Stimulated activated naive CD8-positive, alpha-beta T cell treated with anti-CD3 and anti-CD28 coated beads, Interleukin-15, Interleukin-2, amounts not matched to agents 100 U/mL and 50 U/mL, for 24 hours (primary cell): ENCODE data around the gene RPTOR.

Source experiments
- ATAC-seq: fragments of 150-1000 bp; cut with Tn5 transposase; one replicate; pipeline ENCODE4 v1.10.0; 2021
- DNase-seq: peaks from one replicate; pipeline ENCODE4 v3.0.0; 2021

RPTOR gene

DNA sequence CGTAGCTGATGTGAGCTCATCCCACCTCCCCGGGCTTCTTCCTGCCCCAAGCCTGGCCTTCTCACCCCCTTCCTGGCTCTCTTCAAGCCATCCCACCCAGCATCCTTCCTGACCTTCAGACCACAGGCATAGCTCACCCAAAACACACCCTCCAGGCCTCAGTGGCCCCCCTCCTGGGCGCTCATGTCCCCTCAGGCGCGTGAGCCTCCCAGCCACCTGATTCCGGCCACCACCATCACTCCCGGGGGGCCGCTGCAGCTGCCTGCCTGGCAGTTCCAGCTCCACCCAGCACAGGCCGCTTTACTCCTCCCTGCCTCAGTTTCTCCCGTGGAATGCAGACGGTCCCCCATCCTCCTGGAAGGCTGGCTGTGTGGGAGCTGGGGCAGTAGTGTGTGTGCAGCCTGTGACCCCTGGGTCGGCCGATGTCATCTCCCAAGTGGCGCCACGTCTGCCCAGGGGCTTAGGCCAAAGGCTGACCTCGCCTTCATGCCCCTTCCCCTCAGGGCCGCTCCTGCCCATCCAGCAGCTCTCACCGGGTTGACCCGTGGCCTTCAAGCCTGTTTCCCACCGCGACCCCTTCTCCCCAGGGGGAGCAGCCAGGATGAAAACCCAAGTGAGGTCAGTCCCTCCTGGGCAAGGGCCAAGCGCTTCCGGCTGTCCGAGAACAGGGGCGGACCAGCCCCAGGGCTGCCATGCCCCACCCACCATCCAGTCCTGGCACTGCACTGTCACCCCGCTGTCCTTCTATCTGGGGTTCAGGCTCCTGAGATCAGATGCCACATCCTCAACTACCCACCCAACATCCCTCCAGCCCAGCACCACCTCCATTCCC lies 435.1 kb downstream of the RPTOR start:
- DNase-seq: no peak
- ATAC-seq: no peak

DNA sequence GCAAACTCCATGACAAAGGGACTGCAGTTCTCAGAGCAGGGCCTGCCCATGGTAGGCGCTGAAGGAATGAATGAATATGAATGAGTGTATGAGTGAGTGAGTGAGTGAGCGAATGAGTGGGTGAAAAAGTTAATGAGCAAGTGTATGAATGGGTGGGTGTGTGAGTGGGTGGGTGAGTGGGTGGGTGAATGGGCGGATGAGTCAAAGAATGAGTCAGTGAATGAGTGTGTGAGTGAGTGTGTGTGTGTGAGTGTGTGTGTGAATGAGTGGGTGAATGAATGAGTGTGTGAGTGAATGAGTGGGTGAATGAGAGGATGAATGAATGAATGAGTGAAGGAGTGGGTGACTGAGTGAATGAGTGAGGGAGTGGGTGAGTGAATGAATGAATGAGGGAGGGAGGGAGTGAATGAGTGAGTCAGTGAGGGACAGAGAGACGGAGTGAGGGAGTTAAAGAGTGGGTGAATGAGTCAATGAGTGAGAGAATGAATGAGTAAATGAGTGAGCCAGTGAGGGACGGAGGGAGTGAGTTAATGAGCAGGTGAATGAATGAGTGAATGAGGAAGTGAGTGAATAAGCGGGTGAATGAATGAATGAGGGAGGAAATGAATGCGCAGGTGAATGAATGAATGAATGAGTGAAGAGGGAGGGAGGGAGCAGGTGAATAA lies 435.9 kb downstream of the RPTOR start:
- ATAC-seq (peak; percentile 71), DNase-seq (no peak)

DNA sequence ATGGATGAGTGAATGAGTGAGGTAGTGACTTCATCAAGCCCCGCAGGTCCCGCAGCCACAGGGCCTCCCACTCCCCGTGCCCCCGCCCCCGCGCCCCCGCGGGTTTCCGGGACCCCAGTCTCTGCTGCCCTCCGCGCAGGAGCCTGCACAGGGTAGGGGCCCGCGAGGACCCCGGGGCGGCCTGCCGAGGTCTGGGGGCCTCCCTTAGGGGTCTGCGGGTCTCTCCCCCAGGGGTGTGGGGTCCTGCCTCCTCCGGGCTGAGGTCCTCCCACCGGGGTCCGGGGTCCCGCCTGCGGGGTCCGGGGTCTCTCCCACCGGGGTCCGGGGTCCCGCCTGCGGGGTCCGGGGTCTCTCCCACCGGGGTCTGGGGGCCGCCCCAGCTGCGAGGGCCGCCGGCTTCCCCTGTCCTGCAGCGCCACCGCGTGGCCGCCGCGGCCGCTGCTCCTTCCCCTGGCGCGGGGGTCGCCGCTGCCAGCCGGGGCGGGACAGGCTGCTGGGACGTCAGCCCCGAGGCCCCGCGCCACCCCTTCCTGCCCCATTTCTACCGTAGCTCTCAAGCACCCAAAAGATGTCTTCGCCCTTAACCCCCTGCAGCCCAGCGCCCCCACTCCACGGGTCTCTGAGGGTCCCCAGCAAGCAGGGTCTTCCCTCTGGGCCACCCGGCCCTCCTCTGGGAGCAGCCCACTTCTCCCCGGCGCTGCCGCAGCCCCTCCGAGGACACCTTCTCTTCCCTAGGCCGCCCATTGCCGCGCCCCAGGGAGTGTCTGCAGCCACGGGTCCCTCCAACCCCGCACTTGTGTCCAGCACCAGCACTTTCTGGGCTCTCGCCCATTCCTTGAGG lies 436.6 kb downstream of the RPTOR start:
- ATAC-seq (peak; percentile 62), DNase-seq (peak; percentile 68)

DNA sequence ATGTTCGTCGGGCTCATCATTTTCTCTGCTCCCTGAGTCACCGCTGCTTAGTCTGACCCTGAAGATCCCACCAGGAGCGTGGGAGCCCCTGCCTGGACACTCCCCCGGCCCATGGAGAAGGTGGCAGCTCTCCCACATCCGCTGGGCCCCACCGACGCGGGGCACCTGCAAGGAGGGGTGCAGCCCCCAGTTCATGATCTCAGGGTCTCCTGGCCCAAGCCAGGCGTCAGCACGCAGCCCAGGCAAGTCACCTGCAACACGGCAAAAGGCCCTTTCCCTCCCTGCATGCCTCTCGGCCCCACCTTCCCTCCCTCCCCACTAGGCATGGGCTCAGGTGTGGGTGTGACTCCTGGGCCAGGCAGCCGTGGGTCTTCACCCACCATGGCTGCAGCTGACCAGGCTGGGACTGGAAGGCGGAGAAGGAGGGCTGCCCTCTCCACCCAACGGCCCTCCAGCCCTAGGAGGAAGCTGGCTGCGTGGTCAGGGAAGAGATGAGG lies 437.3 kb downstream of the RPTOR start:
- ATAC-seq: no peak
- no peak for DNase-seq

DNA sequence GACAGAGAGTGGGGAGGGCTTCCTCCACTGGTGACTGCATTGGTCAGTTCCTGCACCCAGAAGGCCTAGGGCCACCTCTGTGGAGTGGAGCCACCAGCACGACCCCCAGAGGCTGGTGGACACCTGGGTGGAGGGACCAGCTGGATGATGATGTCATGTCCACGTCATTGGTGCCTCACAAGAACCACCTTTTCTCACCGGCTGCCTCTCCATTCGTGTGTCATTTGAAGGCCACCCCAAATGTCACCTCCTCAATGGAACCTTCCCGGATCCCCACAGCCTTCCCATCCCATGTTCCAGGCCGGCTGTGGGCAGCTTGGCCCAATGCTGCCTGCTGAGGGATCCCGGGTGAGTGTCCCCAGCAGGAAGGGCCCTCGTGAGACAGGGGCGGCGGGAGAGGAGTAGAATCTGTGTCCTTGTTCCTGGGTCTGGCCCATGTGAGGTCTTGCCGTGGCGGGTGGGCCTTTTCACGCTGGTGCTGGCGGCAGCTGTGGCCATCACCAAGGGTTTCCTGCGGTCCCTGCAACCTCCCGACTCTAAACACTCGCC lies 437.9 kb downstream of the RPTOR start:
- DNase-seq: no peak
- ATAC-seq: no peak

DNA sequence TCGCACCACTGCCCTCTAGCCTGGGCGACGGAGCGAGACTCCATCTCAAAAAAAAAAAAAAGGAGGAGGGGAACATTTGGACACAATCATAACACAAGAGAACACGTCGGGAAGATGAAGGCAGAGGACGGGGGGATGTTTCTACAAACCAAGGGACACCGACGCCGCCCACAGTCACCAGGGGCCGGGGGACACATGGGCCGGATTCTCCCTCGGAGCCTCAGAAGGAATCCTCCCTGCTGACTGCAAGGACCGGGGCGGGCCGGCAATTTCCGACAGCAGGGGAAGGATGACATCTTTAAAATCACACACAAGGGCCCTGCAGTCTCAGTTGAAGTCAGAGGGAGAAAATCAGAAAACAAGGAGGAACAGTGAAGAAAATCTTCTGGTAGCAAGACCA lies 438.9 kb downstream of the RPTOR start:
- DNase-seq (no peak), ATAC-seq (no peak)

DNA sequence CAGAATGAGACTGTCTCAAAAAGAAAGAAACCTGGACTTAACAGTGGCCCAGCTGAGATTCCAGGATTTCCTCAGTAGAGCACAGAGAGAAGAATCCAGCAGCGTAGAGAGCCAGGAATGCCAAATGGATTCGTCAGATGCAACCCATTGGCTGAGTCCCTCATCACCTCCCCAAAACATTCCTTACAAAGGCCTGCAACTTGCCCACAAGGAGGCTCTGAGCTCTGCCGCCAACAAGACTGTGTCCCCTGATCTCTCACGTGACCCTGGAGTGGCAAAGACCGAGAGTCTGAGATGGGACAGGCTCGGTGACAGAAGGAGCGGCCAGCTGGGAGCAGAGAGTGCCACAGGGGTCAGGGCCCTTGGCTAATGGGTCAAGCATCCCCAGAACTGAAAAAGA lies 440.1 kb downstream of the RPTOR start:
- ATAC-seq (no peak), DNase-seq (no peak)

DNA sequence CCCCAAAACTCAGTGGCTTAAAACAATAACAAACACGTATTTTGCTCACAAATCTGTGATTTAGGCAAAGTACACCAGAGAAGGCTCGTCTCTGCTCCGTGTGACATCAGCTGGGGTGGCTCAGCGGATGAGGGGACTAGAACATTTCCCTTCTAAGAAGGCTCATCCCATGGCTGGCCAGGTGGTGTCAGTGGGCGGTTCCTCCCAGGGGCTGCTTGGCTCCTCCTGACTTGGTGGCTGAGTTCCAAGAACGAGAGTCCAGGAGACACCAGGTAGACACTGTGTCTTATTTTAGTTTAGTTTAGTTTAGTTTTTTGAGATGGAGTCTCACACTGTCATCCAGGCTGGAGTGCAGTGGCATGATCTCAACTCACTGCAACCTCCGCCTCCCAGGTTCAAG lies 441.4 kb downstream of the RPTOR start:
- no peak for DNase-seq
- ATAC-seq: no peak

DNA sequence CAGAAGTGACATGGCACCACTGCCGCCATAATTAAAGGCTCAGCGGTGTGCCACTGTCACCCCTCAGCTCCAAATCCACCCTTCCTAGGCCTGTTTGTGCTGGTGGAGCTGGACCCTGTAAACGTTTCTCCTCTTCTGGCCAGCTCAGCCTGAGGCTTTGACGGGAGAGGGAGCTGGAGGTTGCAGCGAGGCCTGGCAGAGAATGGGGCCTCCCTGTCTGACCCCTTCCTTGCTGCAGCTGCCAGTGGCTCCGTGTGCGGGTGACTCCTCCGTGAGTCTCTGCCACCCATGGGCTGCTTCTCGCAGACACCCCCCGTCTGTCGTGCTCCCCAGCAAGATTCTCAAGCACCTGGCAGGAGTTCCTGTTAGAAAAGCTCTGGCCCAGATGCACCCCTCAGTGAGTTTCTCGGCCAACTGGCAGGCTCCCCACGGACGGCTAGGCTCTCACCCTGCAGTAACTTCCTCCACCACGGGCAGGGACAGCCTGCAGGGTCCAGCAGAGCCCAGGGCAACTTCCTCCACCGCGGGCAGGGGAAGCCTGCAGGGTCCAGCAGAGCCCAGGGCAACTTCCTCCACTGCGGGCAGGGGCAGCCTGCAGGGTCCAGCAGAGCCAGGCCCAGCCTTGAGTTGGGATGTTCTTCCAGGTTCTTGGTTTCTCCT lies 442.3 kb downstream of the RPTOR start:
- ATAC-seq (no peak), DNase-seq (no peak)

DNA sequence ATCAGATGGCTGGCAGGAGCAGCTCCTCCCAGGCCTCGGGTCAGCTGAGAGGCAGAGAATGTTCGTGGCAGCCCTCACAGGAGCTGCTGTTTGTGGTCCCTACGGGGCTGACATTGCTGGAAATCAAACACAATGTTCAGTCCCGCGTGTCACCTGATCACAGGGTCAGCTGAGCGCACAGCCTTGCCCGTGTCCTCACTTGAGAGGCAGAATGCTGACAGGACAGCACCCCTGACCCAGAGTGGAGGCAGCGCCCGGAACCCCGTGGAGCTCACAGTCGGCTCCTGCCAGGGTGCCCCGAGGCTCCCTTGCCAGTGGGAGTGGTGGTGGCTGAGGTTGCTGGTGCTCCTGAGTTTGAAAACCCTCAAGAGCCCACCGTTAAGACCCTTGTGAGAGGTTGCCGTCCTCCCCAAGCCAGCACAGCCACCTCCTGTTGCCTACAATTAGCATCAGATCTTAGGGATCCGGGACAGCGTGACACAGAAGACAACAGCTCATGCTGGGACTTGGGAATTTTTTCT lies 443.4 kb downstream of the RPTOR start:
- no peak for ATAC-seq
- DNase-seq: no peak

DNA sequence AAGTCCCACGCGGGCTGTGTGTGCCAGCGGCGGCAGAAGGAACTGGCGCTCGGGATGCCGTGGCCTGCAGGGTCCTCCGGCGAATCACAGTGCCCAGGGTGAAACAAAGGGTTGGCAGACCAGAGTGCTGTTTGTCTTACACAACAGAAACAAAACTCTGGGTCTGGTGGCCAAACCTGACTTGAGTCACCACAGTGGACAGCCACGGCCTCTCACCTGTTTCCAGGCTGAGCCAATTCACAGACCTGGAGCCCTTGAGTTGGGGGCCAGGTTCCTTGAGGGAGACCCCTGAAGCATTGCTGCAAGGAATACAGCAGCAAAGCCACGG lies 444.9 kb downstream of the RPTOR start:
- ATAC-seq: no peak
- DNase-seq: no peak

DNA sequence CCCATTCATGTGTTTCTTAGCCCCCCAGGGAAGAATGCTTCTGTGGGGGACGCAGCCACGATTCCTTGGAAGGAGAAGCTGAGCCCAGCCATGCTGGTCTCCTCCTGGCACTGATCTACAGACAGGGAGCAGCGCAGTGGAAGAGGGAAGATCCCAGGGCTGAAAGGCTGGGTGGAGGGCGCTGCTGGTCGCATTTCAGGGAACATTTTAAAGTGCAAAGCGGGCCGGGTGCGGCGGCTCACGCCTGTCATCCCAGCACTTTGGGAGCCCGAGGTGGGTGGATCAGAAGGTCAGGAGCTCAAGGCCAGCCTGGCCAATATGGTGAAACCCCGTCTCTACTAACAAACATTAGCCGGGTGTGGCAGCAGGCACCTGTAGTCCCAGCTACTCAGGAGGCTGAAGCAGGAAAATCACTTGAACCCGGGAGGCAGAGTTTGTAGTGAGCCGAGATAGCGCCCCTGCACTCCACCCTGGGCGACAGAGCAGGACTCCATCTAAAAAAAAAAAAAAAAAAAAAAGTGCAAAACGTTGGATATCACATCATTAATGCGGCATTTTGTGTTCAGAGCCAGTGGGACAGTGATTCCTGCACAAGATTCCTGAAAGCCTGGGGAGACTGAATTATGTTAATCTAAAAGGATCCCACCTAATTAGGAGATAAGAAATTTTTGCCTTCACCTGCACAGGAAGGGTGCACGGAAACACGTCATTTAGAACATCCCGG lies 446.4 kb downstream of the RPTOR start:
- ATAC-seq: no peak

DNA sequence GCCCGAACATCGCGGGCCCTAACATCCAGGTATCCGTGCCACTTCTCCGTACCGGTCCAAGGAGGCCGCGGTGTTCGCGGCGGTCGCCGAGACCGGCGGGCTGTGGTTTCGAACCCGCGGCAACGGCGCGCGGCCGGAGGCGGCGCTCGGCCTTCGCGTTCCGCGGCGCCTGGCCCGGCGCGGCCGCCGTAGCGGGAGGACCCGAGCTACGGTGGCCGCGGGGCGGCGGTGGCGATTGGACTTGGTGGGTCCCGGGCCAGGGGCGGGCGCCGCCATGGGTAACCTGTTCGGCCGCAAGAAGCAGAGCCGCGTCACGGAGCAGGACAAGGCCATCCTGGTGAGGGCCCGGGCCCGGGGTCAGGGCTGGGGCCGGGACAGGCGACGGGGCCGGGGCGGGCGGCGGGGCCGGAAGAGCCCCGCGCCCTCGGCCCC lies 447.0 kb downstream of the RPTOR start, which contains the start of gene CHMP6:
Gene CHMP6 (plus strand): TSS at position 197 of the 432 bp plus-strand sequence. CDS start 78 bp downstream, at position 275.
- DNase-seq (peak; percentile 83), ATAC-seq (peak; percentile 67)

More for the DNA sequence above, 446.4 kb downstream of the RPTOR start:
- DNase-seq: no peak

DNA sequence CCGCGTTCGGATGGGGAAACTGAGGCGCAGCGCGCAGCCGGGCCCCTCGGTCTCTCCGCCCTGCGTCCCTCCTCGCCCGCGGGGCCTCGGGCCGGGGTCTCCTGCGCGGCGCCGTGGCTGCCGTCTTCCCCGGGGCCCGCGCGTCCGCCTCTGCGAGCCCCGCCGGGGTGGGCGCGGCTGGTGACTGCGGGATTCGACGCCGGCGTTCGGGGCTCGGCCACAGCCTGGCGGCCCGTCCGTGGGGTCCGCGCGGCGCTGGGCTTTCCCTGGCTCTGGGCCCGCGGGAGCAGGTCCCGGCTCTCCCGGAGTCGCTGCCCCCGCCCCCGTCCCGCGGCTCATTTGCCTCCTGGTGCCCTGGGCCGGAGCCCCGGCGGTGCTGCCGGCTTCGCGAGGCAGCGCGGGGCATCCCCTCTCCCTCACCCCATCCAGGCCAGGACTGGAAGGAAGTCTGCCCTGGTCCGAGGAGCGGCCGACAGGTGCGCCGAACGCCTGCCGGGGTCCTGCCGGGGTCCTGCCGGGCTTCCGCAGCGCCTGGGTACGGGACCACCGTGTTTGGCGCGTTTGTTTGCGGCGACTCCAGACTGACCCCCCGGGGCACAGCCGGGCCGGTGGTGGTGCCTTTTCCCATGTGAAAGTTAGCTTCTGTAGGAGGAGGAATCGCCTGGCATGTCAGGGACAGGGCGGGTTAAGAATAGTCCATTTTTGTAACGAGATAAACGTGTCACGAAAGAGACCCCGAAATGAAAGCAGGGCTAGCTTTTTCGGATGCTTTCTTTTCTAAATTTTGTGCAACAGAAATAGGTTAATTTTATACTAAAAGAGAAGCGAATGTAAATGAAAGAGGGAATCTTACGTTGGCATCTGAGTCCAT lies 447.7 kb downstream of the RPTOR start:
- ATAC-seq (peak; percentile 4), DNase-seq (no peak)

DNA sequence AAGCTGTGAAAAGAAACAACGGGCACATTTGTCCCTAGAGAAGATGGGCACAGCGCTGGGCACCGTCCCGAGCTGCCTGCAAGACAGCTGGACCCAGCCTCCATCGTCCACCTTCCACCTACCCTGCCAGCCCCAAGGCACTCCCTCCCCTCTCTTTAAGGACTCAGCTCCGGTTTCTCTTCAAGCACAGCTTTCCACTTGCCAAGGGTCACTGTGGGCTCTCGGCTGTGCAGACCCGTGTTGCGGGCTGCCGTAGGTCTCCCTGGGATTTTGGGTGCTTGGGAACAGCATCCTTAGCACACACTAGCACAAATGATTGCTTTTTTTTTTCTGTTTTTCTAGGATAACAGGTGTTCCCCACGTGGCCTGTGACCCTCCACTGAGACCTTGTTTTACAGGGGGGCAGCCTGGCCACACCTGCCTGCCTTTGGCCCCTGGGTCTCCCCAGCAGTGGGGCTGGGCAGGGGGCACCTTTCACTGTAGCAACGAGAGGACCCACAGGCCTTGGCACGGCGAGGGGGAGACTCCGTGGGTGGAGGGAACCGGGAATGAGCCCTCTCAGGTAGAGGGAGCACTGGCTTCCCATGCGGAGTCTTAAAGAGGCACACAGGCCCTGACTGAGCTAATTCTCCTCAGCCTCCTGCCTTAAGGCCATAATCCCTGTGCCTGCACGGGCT lies 448.4 kb downstream of the RPTOR start:
- DNase-seq (no peak), ATAC-seq (no peak)

DNA sequence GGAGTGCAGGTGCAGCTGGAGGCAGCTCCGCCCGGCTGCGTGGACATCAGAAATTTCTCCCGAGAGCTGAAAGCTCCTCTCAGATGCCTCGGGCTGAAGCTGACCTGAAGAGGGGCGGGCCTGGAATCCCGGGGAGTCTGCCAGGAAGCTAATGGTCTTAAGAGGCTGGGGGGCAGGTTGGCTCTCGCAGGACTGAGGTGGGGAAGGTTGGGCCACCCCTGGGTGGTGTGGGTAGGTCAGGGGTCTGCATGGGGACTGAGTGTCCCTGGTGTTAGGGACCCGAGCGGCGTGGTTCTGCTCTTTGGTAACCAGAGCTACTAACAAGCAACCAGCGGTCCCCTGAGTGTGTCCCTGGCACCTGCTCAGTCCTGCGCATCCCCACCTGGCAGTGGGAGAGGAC lies 450.5 kb downstream of the RPTOR start:
- DNase-seq: no peak
- no peak for ATAC-seq

DNA sequence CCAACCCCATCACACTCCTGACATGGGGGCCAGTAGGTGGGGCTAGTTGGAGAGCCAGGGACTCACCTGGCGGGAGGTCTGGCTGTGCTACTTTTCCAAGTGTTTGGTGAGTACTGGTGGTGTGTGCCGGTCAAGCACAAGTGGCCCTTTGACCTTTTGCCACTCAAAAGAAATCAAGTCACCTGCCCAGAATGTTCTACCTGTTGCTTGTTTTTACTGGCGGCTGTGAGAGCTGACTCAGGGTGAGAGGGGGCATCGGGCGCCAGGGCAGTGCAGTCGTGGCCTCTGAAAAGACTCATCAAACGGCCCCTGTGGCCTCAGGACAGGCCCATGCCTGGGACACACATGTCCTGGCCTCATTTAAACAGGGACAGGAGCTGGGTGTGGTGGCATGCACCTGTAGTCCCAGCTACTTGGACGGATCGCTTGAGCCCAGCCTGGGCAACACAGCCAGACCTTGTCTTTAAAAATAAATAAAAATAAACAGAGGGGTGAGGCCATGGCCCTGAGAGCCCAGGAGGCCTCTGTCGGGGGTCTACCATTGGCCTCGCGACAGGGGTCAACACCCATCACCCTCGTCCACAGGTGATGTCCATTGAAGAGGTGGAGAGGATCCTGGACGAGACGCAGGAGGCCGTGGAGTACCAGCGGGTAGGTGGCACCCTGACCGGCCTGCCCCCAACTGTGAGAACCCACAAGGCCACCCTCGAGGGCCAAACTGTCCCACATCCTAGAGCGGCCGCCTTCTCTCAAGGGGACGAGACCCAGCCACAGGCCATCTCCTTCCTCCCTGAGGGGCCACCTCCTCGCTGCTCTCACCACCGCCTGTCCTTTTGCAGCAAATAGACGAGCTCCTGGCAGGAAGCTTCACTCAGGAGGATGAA lies 452.0 kb downstream of the RPTOR start:
- ATAC-seq: no peak
- DNase-seq: no peak

DNA sequence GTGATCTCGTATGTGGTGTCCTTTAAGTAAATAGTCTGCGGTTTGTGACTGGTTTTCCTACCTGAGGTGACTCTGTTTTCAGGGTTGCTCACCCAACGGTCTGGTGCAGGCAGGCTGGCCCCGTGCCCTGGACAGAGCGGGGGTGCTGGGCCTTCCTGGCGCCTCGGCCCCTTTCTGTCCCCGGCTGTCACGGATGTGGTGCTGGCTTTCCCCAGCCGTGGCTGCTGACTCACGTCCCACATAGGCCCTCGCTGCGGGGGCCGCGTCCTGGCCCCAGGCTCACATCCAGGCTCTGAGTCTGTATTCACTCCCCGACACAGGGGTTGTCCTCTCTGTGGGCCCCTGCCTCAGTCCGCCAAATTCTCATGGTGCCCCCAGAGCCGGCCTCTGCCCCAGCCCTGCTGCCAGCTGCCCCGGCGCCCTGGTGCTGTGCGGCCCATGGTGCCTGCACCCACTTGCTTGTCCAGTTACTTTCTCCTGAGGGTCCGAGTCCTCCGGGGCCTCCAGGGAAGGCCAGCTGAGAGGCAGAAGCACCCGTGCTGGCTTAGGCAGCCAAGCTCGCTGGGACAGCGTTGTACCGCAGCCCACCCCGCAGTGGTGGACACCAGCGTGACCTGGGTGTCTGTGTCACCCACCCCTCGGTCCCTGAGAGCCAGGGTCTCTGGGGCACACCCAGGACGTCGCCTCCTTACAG lies 452.9 kb downstream of the RPTOR start:
- DNase-seq: no peak
- ATAC-seq: peak; percentile 19
